Pancreas (tissue), 10 donors: ENCODE data around the gene DNASE1L2. TPM values are rescaled to one million over a fixed set of nuclear protein-coding genes. Genes with fewer than 3 reads are reported as not detected.
A peak's percentile ranks its signal among the peaks of the same experiment; 100 is the strongest.
"Not testable (repeated sequence)": the region's sequence is repeated elsewhere in the genome, so short reads cannot be mapped to it uniquely, and the experiment has no call there.

Source experiments
- ATAC-seq, 4 donors: fragments of 200-7000 bp; cut with Tn5 transposase; one replicate each; pipeline versions ENCODE4 v1.8.0 to v1.9.1; 2020; ENCODE audit warnings: mild to moderate bottlenecking in 4 of 4, moderate library complexity in 4 of 4
- DNase-seq, 6 donors: peaks; one replicate each; pipeline ENCODE4 v3.0.0-alpha.2; 2020
- FAIRE-seq: peaks from 2 replicates; lab custom pipeline; 2012; peaks lifted over from hg19 to GRCh38; lab: Jason Lieb, UNC
- H3K27ac ChIP-seq, 4 donors: fragments of 200-600 bp; sonication (generic); 1 replicate in 3 of 4; 2 replicates in 1 of 4; pipeline versions ENCODE4 v1.5.0 to v1.8.0; 2020
- H3K27me3 ChIP-seq, 4 donors: fragments of 200-600 bp; one replicate each; pipeline ENCODE4 v1.8.0; 2021
- H3K36me3 ChIP-seq, 3 donors: fragments of 200-600 bp; sonication (generic) in 1 of 3; one replicate each; pipeline versions ENCODE4 v1.5.0 to v1.8.0; 2020 to 2021
- H3K4me1 ChIP-seq, 3 donors: fragments of 200-600 bp; one replicate each; pipeline ENCODE4 v1.8.0; 2021
- H3K4me3 ChIP-seq, 4 donors: fragments of 200-600 bp; sonication (generic) in 2 of 4; one replicate each; pipeline versions ENCODE4 v1.5.0 to v1.8.0; 2020 to 2021
- H3K9me3 ChIP-seq, 4 donors: fragments of 200-600 bp; one replicate each; pipeline ENCODE4 v1.8.0; 2021
- WGBS, 2 donors: extraction: QIAGEN DNeasy Blood & Tissue Kit; methylation state at CpG; one replicate each; pipeline ENCODE4 v1.1.7; 2013; 5-methylcytosine and 5-hydroxymethylcytosine counted together
- intact Hi-C, 3 donors: fragments of 100-400 bp; cut with DNase I; formaldehyde crosslinking; loops; one replicate each; pipeline versions ENCODE4 v1.11.1 to v1.14.2; 2022
- polyA plus RNA-seq, 2 donors: library from polyadenylated mRNA; stranded (reverse); fragments of 200-250 nt; gene quantifications; one replicate each; pipeline ENCODE4 v1.2.3, GENCODE V29; 2013
- total RNA-seq, 6 donors: library from RNA; stranded (reverse); fragmentation: NEBNext Ultra II Directional in 4 of 6; extraction: Animal tissue kit (Norgen Biotek cat#: 25700) in 4 of 6; gene quantifications; one replicate each; pipeline versions ENCODE4 v1.2.1 to v1.2.4, GENCODE V29; 2021 to 2023
- TF ChIP-seq, protein P1 (sequence below), 4 donors: fragments of 200-600 bp; sonication (generic) in 3 of 4; IDR thresholded peaks; one replicate each; pipeline versions ENCODE4 v1.5.0 to v1.8.0; 2021; ENCODE audit warnings: antibody characterized with exemption in 4 of 4
- donor health status: healthy with polysubstance abuse.
- donor health status: DM: no; HTN: no; CAD: no; lungs with moderate emphysema.
- donor health status: DM: no; HTN: no; CAD: no.
- donor health status: control.
- donor health status: control.
- donor health status: Bipolar disorder and iron deficiency.
- donor health status: DM: yes; HTN: yes; CAD: no.
- donor health status: DM: no; HTN: no; CAD: no.
- donor health status: DM: no; HTN: no; CAD: no.
- donor health status: DM: yes; HTN: yes; CAD: no.

DNASE1L2 gene
- total and polyA plus RNA-seq, 8 donors, result 0.31 to 4.9 (median 0.82) TPM

DNA sequence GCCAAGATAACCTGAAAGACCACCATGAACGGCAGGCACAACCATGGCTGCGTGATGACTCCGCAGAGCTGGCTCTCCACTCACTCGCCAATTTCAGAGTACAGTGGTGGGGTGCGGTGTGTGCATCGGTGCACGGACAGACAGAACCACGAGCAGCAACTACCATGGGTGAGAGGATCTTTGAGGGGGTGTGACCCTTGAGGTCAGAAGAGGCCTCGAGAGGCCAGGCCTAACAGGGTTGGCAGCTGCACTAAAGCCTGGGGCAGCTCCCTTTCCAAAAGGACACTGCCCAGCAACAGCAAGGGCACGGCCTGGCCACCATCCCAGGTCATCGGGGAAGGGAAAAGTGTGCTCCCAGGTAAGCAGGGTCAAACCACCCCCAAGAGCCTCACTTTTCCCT lies 17.0 kb downstream of the DNASE1L2 start:
- Histone ChIP-seq H3K36me3 (peaks cover 2 to 53% (median 41%) of the 10 kb centered on the region in 3 donors), H3K27me3 (no peaks in the 10 kb centered on the region), H3K9me3 (no peaks in the 10 kb centered on the region), H3K27ac (no peak overlapping the region), H3K4me3 (no peak overlapping the region), H3K4me1 (peaks cover 0 to 21% (median 8%) of the 10 kb centered on the region in 3 donors)
- intact Hi-C loops, result loop anchor here in 1 of 3 donors (10.0 kb wide), 1 partner anchor 58 kb away; the partner anchor contains the start of gene CASKIN1
- no peak for ATAC-seq
- WGBS, 2 donors, result 87 to 91% methylated on average over 11 of the region's 11 CpGs
- FAIRE-seq, result no peak
- peak in 2 of 6 donors; percentile 16 to 30 for DNase-seq
- TF ChIP-seq, protein P1, sequence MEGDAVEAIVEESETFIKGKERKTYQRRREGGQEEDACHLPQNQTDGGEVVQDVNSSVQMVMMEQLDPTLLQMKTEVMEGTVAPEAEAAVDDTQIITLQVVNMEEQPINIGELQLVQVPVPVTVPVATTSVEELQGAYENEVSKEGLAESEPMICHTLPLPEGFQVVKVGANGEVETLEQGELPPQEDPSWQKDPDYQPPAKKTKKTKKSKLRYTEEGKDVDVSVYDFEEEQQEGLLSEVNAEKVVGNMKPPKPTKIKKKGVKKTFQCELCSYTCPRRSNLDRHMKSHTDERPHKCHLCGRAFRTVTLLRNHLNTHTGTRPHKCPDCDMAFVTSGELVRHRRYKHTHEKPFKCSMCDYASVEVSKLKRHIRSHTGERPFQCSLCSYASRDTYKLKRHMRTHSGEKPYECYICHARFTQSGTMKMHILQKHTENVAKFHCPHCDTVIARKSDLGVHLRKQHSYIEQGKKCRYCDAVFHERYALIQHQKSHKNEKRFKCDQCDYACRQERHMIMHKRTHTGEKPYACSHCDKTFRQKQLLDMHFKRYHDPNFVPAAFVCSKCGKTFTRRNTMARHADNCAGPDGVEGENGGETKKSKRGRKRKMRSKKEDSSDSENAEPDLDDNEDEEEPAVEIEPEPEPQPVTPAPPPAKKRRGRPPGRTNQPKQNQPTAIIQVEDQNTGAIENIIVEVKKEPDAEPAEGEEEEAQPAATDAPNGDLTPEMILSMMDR (IDR thresholded peaks at IDR 0.05), result no peak

DNA sequence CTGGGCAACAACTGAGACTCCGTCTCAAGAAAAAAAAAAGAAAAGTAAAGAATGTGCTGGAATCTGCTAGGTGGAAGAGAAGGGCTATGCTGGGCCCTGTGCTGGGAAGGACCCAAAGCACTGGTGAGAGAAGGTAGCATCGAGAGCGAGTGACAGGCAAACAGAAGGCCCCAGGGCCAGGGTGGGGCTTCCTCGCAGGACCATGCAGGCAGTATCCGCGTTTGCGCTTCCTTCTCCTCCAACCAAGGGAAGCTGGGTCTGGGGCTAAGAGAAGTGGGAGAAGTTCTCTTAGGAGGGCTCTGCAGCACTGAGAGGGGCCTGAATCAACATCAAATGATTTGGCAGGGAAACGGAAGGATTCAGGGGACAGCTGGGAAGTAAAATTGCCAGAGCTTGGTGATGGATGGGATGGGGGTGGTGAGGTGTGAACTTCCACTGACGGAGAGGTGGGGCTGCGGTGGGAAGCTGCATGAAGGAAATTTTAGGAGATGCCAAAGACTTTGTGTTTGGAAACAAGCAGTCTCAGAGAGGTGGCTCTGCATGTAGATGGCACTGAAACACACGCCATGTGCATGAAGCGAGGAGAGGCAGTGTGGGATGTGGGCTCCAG lies 20.4 kb downstream of the DNASE1L2 start:
- Histone ChIP-seq H3K27me3 (no peaks in the 10 kb centered on the region), H3K27ac (no peak overlapping the region), H3K36me3 (peaks cover 2 to 80% (median 46%) of the 10 kb centered on the region in 3 donors), H3K9me3 (no peaks in the 10 kb centered on the region), H3K4me1 (peaks cover 0 to 11% (median 8%) of the 10 kb centered on the region in 3 donors), H3K4me3 (no peak overlapping the region)
- intact Hi-C loops, result loop anchor here in 1 of 3 donors (10.0 kb wide), 1 partner anchor 62 kb away; the partner anchor contains the start of gene CASKIN1
- 90 to 92% methylated on average over 12 of the region's 12 CpGs for WGBS, 2 donors
- TF ChIP-seq, protein P1 (IDR thresholded peaks at IDR 0.05), result no peak
- FAIRE-seq (no peak), DNase-seq (peak in 2 of 6 donors; percentile 17 to 20), ATAC-seq (no peak)

DNA sequence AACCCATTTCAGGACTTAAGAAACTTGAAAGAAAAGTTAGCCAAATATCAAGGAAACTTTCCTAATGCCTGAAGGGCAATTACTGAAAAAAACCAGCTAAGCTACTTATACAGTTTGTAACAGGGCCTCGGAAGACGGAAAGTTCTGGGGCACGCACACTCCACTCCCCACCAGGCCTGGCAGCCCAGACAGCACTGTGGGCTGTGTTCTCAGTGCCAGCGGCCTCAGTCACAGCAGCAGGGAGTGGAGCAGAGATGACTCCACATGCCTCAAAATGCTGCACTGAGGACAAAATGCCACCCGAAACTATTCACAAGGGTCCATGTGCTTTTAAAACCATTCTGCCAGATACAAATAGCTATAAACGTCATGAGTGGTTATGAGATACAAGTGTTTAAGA lies 21.5 kb downstream of the DNASE1L2 start:
- H3K4me3 ChIP-seq, result no peak overlapping the region

DNA sequence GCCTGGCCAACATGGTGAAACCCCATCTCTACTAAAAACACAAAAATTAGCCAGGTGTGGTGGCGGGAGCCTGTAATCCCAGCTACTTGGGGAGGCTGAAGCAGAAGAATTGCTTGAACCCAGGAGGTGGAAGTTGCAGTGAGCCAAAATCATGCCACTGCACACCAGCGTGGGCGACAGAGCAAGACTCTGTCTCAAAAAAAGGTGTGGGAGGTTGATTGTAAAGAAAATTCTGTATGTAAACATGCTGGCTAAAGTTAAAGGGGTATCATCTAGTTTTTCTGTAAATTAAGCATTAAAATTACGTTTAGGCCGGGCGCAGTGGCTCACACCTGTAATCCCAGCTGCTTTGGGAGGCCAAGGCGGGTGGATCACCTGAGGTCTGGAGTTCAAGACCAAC lies 22.3 kb downstream of the DNASE1L2 start:
- WGBS, 2 donors, result 94 to 96% methylated on average over 7 of the region's 7 CpGs
- not testable (repeated sequence) for DNase-seq, ATAC-seq, H3K4me1 ChIP-seq, H3K27me3 ChIP-seq, H3K27ac ChIP-seq, FAIRE-seq, H3K4me3 ChIP-seq, H3K9me3 ChIP-seq
- peaks cover 9 to 90% (median 59%) of the 10 kb centered on the region in 3 donors for H3K36me3 ChIP-seq
- intact Hi-C loops, result loop anchor here in 1 of 3 donors (10.0 kb wide), 1 partner anchor 64 kb away; the partner anchor contains the start of gene CASKIN1

More for the DNA sequence above, 21.5 kb downstream of the DNASE1L2 start:
- no peak for ATAC-seq
- Histone ChIP-seq H3K27me3 (no peaks in the 10 kb centered on the region), H3K4me1 (peaks cover 0 to under 1% (median 0%) of the 10 kb centered on the region in 3 donors), H3K36me3 (peaks cover 9 to 88% (median 57%) of the 10 kb centered on the region in 3 donors), H3K9me3 (no peaks in the 10 kb centered on the region), H3K27ac (no peak overlapping the region)
- intact Hi-C loops, result loop anchor here in 1 of 3 donors (10.0 kb wide), 1 partner anchor 63 kb away; the partner anchor contains the start of gene CASKIN1
- DNase-seq, result peak in 2 of 6 donors; percentile 5 to 15
- WGBS, 2 donors, result 88 to 98% methylated on average over 6 of the region's 6 CpGs
- no peak for FAIRE-seq
- TF ChIP-seq, protein P1 (IDR thresholded peaks at IDR 0.05), result no peak

DNA sequence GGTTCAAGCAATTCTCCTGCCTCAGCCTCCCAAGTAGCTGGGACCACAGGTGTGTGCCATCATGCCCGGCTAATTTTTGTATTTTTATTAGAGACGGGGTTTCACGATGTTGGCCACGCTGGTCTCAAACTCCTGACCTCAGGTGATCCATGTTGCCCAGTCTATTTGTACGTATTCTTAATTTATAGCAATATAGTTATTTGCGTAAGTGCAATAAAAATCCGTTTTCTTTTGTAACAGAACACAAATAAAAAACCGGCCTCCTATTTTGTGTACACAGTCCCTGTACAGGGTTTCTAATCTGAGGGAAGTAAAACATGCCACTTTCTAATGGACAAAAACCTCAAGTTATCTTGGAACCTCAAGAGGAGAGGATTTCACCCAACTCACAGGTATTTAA lies 24.0 kb downstream of the DNASE1L2 start:
- peaks cover 9 to 80% (median 44%) of the 10 kb centered on the region in 3 donors for H3K36me3 ChIP-seq
- intact Hi-C loops, result no loop called here

DNA sequence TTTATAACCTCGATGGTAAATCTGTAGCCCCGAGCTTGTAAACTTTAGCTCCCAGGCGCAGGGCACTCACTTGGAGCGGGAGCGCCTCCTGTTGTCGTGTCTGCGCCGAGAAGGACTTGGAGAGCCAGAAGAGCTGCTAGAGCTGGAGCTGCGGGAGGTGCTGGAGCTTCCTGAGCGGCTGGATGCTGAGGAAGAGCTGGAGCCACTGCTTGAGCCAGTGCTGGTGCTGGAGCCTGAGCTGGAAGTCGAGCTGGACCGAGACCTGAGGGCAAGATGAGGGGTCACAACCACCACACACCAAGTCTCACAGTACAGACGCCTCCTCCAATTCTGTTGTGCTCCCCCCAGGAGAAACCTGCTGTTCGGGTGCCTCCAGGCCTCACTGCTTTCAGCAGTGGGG lies 26.8 kb downstream of the DNASE1L2 start:
- Histone ChIP-seq H3K36me3 (peaks cover 7 to 52% (median 22%) of the 10 kb centered on the region in 3 donors), H3K4me1 (peaks cover 0 to 17% (median 14%) of the 10 kb centered on the region in 3 donors)
- FAIRE-seq, H3K9me3 ChIP-seq, ATAC-seq, H3K27me3 ChIP-seq, intact Hi-C loops, H3K27ac ChIP-seq, H3K4me3 ChIP-seq: not testable (repeated sequence)
- peak in 2 of 6 donors; percentile 4 to 27 for DNase-seq
- 79 to 83% methylated on average over 14 of the region's 14 CpGs for WGBS, 2 donors

More for the DNA sequence above, 24.0 kb downstream of the DNASE1L2 start:
- ATAC-seq (no peak), FAIRE-seq (no peak), DNase-seq (no peak)
- Histone ChIP-seq H3K27me3 (no peaks in the 10 kb centered on the region), H3K4me1 (peaks cover 0 to 5% (median under 1%) of the 10 kb centered on the region in 3 donors), H3K4me3 (no peak overlapping the region), H3K9me3 (no peaks in the 10 kb centered on the region), H3K27ac (no peak overlapping the region)
- WGBS, 2 donors, result 94 to 97% methylated on average over 8 of the region's 8 CpGs
- TF ChIP-seq, protein P1 (IDR thresholded peaks at IDR 0.05), result no peak

DNA sequence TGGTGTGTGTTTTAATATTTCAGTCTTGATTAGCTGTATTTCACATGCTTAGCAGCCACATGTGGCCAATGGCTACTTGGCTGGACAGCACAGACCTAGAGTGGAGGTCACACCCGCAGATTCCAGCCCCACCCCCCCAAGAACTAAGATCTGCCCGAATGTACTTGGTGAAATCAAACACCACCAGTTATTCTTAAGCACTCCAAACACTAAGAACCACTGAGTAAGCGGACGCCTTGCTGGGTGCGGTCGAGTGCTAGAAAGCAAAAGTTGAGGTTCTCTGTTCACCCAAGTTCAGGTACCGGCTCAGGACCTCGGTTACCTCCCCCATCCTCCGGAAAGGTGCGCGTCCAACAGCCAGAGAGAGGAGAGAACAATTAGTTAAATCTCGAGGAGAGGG lies 30.6 kb downstream of the DNASE1L2 start:
- 2 to 4% methylated on average over 9 to 11 of the region's 12 CpGs for WGBS, 2 donors
- H3K27ac ChIP-seq, intact Hi-C loops, FAIRE-seq, H3K27me3 ChIP-seq, H3K9me3 ChIP-seq, ATAC-seq: not testable (repeated sequence)
- H3K4me1 ChIP-seq, result peaks cover 4 to 24% (median 14%) of the 10 kb centered on the region in 3 donors
- H3K4me3 ChIP-seq, result peak overlapping the region; percentile 67 to 97 (median 84)
- H3K36me3 ChIP-seq, result peaks cover 6 to 20% (median 14%) of the 10 kb centered on the region in 3 donors
- peak in 2 of 6 donors; percentile 6 to 14 for DNase-seq

DNA sequence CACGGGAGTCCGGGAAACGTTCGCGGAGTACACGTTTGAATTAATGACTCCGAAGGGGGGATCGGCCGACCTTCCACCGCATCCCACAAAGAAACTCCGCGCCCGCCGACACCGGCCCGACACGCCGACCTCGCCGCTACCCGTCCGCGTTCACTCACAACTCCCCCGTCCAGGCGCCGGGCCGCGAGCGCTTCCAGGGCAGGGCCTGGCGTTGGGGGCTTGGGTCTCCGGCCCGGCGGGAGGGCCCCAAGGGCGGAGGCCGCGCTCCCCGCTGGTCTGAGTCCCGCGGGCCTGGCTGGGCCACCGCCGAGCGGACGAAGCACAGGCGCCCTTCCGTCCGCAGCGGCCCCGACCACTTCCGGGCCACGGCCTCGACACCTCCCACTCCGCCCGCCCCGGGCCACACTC lies 31.3 kb downstream of the DNASE1L2 start:
- Histone ChIP-seq H3K4me3 (peak overlapping the region; percentile 67 to 97 (median 84)), H3K4me1 (peaks cover 4 to 24% (median 14%) of the 10 kb centered on the region in 3 donors), H3K36me3 (peaks cover 0 to 14% (median 8%) of the 10 kb centered on the region in 3 donors), H3K27ac (peak overlapping the region; percentile 94 to 98 (median 94))
- peak; percentile 77 to 88 (median 82) for ATAC-seq
- 1% methylated on average over 34 to 54 of the region's 54 CpGs for WGBS, 2 donors
- intact Hi-C loops, H3K27me3 ChIP-seq, H3K9me3 ChIP-seq, FAIRE-seq, DNase-seq: not testable (repeated sequence)
